Upper lobe of left lung (tissue), 6 donors: Measurements from ENCODE around the gene C2orf74. TPM values are rescaled to one million over a fixed set of nuclear protein-coding genes. Genes with fewer than 3 reads are reported as not detected.
A peak's percentile ranks its signal among the peaks of the same experiment; 100 is the strongest.
"Not testable (repeated sequence)": the region's sequence is repeated elsewhere in the genome, so short reads cannot be mapped to it uniquely, and the experiment has no call there.

Source experiments
- ATAC-seq, 2 donors: fragments of 200-7000 bp; cut with Tn5 transposase; one replicate each; pipeline ENCODE4 v1.9.1; 2022; ENCODE audit warnings: mild to moderate bottlenecking in 2 of 2, moderate library complexity in 2 of 2; ENCODE audit not compliant: low FRiP score in 2 of 2
- DNase-seq, 2 donors: peaks; one replicate each; pipeline ENCODE4 v3.0.0-alpha.2; 2019 to 2020
- H3K27ac ChIP-seq, 4 donors: fragments of 200-600 bp; sonication (generic); one replicate each; pipeline ENCODE4 v1.5.1; 2016 to 2019
- H3K27me3 ChIP-seq, 4 donors: fragments of 200-600 bp; sonication (generic); one replicate each; pipeline ENCODE4 v1.5.1; 2017 to 2019
- H3K36me3 ChIP-seq, 4 donors: fragments of 200-600 bp; sonication (generic); one replicate each; pipeline ENCODE4 v1.5.1; 2016 to 2019
- H3K4me1 ChIP-seq, 4 donors: fragments of 200-600 bp; sonication (generic); one replicate each; pipeline ENCODE4 v1.5.1; 2018 to 2019
- H3K4me3 ChIP-seq, 4 donors: fragments of 200-600 bp; sonication (generic); one replicate each; pipeline ENCODE4 v1.5.1; 2017 to 2019; ENCODE audit warnings: mild to moderate bottlenecking in 2 of 4, moderate library complexity in 1 of 4
- H3K9me3 ChIP-seq, 4 donors: fragments of 200-600 bp; sonication (generic); one replicate each; pipeline ENCODE4 v1.5.1; 2018 to 2019
- EP300 ChIP-seq, 4 donors: sonication (generic); formaldehyde crosslinking; IDR thresholded peaks; one replicate each; pipeline ENCODE4 v1.5.1; 2017; ENCODE audit warnings: antibody characterized with exemption in 4 of 4, control low read depth in 2 of 4
- POLR2A ChIP-seq, 4 donors: fragments of 450-650 bp; IDR thresholded peaks; one replicate each; pipeline ENCODE4 v1.5.1; 2016 to 2017; ENCODE audit warnings: antibody characterized with exemption in 4 of 4, mild to moderate bottlenecking in 2 of 4
- POLR2AphosphoS5 ChIP-seq, 2 donors: sonication (generic); formaldehyde crosslinking; IDR thresholded peaks; one replicate each; pipeline ENCODE4 v1.5.1; 2017; ENCODE audit warnings: antibody characterized with exemption in 2 of 2
- WGBS, 2 donors: methylation state at CpG; one replicate each; pipeline ENCODE4 v1.1.5; 2017 to 2018; 5-methylcytosine and 5-hydroxymethylcytosine counted together
- total RNA-seq, 6 donors: library from RNA; depleted of rRNA in 4 of 6; stranded (reverse); fragments of >200 nt in 4 of 6; gene quantifications; one replicate each; pipeline versions ENCODE4 v1.1.0 to v1.2.1, GENCODE V29; 2016 to 2021
- TF ChIP-seq, protein P1 (sequence below), 6 experiments: fragments of 450-650 bp in 4 of 6; fragments of 200-600 bp in 2 of 6; sonication (generic) in 2 of 6; IDR thresholded peaks; one replicate each; pipeline ENCODE4 v1.5.1; 2016 to 2019; ENCODE audit warnings: antibody characterized with exemption in 6 of 6
- donor health status: DM: no; HTN: no; CAD: no; lungs with moderate emphysema.
- donor health status: DM: no; HTN: yes; CAD: no; lungs with severe emphysema.

The C2orf74 gene
- total RNA-seq, 6 donors from 2014 or later = 11.9 to 20.7 (median 16.6) TPM

DNA sequence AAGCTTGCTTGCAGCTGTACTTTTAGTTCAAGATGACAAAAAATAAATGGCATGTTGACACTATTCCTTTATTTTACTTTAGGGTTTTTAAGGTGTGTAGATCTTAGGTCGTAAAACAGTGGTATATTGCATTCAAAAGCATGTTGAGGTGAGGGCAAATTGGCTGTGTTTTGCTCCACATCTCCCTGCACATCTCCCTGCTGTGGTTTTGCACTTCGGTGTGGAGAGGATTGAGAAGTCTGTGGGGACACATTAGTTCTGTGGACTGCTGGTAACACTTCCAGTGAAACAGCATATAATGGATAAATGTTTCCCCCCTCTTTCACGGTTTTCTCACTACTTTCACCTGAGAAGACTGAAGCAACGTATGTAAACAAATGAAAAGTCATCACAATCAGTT is 25.1 kb downstream of the C2orf74 start:
- 87 to 89% methylated on average over 4 of the region's 4 CpGs for WGBS, 2 donors
- Histone ChIP-seq H3K4me1 (peaks cover 0 to 5% (median 3%) of the 10 kb centered on the region in 4 donors), H3K36me3 (peaks cover 44 to 100% (median 71%) of the 10 kb centered on the region in 4 donors), H3K9me3 (no peaks in the 10 kb centered on the region), H3K27me3 (no peaks in the 10 kb centered on the region), H3K27ac (no peak overlapping the region), H3K4me3 (no peak overlapping the region)
- ATAC-seq (no peak), DNase-seq (no peak)
- no peak for TF ChIP-seq POLR2AphosphoS5 (IDR thresholded peaks at IDR 0.05)
- no peak for TF ChIP-seq POLR2A (IDR thresholded peaks at IDR 0.05)
- TF ChIP-seq, protein P1, sequence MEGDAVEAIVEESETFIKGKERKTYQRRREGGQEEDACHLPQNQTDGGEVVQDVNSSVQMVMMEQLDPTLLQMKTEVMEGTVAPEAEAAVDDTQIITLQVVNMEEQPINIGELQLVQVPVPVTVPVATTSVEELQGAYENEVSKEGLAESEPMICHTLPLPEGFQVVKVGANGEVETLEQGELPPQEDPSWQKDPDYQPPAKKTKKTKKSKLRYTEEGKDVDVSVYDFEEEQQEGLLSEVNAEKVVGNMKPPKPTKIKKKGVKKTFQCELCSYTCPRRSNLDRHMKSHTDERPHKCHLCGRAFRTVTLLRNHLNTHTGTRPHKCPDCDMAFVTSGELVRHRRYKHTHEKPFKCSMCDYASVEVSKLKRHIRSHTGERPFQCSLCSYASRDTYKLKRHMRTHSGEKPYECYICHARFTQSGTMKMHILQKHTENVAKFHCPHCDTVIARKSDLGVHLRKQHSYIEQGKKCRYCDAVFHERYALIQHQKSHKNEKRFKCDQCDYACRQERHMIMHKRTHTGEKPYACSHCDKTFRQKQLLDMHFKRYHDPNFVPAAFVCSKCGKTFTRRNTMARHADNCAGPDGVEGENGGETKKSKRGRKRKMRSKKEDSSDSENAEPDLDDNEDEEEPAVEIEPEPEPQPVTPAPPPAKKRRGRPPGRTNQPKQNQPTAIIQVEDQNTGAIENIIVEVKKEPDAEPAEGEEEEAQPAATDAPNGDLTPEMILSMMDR (IDR thresholded peaks at IDR 0.05) = no peak
- no peak for TF ChIP-seq EP300 (IDR thresholded peaks at IDR 0.05)

DNA sequence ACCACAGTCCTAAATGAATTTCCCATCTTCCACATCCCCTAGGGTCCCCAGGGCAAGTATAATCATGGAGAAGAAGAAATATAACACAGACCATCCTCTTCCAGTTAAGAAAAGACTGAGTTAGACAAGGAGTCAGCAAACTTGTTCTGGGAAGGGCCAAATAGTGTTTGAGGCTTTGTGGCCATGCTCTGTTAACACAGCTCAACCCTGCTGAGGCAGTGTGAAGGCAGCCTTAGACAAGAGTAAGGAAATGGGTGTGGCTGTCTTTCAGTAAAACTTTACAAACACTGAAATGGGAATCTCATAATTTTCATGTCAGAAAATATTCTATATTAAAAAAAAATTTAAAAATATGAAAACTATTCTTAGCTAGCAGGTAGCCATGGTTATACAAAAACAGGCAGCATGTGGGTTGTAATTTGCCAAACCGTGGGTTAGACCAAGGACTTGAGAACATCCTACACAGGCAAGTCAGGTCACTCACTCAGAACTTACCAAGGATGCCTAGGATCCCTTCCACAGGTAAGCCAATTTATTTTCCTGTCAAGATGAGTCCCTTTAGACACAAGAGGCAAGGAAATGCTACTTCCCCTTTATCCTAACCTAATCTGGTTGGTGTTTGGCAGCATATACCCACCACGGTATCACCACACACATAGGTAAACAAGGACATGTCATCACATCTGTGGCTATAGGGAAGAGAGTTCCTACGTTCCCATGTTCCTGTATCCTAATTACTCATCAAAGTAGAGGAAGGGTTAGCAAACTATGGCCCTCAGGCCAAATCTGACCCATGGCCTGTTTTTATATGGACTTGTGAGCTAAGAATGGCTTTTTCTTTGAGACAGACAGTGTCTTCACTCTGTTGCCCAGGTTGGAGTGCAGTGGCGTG is 31.9 kb downstream of the C2orf74 start:
- no peak for ATAC-seq
- peak overlapping the region in 1 of 4 donors; percentile 52 for H3K27ac ChIP-seq
- no peaks in the 10 kb centered on the region for H3K9me3 ChIP-seq
- whole genome bisulfite sequencing, 2 donors = 74 to 75% methylated on average over 4 of the region's 4 CpGs
- H3K4me3 ChIP-seq = no peak overlapping the region
- no peaks in the 10 kb centered on the region for H3K27me3 ChIP-seq
- TF ChIP-seq POLR2AphosphoS5 (IDR thresholded peaks at IDR 0.05) (no peak), EP300 (IDR thresholded peaks at IDR 0.05) (no peak), POLR2A (IDR thresholded peaks at IDR 0.05) (no peak)
- TF ChIP-seq, protein P1 (IDR thresholded peaks at IDR 0.05) = no peak
- peaks cover 7 to 67% (median 29%) of the 10 kb centered on the region in 4 donors for H3K36me3 ChIP-seq
- peaks cover 0 to 21% (median 11%) of the 10 kb centered on the region in 4 donors for H3K4me1 ChIP-seq
- DNase-seq = no peak

DNA sequence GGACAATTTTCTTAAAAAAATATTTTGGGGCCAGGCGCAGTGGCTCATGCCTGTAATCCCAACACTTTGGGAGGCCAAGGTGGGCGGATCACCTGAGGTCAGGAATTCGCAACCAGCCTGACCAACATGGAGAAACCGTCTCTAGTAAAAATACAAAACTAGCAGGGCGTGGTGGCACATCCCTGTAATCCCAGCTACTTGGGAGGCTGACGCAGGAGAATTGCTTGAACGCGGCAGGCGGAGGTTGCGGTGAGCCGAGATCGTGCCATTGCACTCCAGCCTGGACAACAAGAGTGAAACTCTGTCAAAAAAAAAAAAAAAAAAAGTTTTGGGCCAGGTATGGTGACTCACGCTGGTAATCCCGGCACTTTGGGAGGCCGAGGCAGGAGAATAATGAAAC is 32.7 kb downstream of the C2orf74 start:
- not testable (repeated sequence) for H3K4me3 ChIP-seq, H3K27ac ChIP-seq, H3K27me3 ChIP-seq, DNase-seq, H3K9me3 ChIP-seq, ATAC-seq
- Histone ChIP-seq H3K4me1 (peaks cover 0 to 21% (median 11%) of the 10 kb centered on the region in 4 donors), H3K36me3 (peaks cover 7 to 63% (median 25%) of the 10 kb centered on the region in 4 donors)
- WGBS, 2 donors = 91 to 95% methylated on average over 15 of the region's 15 CpGs

DNA sequence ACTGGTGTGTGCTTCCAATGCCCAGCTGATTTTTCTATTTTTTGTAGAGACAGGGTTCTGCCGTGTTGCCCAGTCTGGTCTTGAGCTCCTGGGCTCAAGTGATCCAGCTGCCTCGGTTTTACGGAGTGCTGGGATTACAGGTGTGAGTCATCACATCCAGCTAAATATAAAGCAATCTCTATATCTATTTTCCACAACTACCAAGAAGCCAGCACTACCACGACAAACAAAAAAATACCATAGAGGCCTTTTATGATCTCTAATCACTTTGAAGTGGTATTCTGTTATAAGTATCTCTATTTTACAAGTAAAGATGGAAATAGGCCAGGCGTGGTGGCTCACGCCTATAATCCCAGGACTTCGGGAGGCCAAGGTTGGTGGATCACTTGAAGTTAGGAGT is 34.7 kb downstream of the C2orf74 start:
- Histone ChIP-seq H3K27ac (no peak overlapping the region), H3K4me1 (peaks cover 0 to 20% (median 11%) of the 10 kb centered on the region in 4 donors), H3K27me3 (no peaks in the 10 kb centered on the region), H3K36me3 (peaks cover 0 to 54% (median 17%) of the 10 kb centered on the region in 4 donors), H3K9me3 (no peaks in the 10 kb centered on the region), H3K4me3 (no peak overlapping the region)
- 96 to 98% methylated on average over 7 of the region's 7 CpGs for WGBS, 2 donors
- TF ChIP-seq EP300 (IDR thresholded peaks at IDR 0.05) (no peak), POLR2A (IDR thresholded peaks at IDR 0.05) (no peak), POLR2AphosphoS5 (IDR thresholded peaks at IDR 0.05) (no peak)
- TF ChIP-seq, protein P1 (IDR thresholded peaks at IDR 0.05) = no peak
- DNase-seq (no peak), ATAC-seq (no peak)

DNA sequence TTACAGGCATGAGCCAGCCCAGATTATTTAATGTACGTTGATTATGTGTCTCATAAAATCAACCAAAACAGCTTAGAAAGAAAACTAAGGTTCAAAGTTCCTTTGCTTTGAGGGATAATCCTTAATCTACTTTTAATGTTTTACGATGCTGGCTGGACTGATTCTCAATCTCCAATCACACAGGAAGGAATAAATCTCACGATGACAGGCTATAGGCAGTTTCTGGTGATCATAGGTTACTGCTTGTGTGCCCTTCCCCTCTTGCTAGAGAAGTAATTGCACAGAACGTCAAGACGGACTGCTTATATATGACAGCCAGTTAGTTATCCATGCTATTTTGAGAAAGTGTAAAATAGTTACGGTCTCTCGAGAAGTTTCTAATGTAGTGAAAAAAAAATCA is 43.1 kb downstream of the C2orf74 start:
- Histone ChIP-seq H3K27ac (no peak overlapping the region), H3K4me1 (no peaks in the 10 kb centered on the region), H3K36me3 (peaks cover 29 to 93% (median 44%) of the 10 kb centered on the region in 4 donors), H3K27me3 (no peaks in the 10 kb centered on the region), H3K9me3 (no peaks in the 10 kb centered on the region), H3K4me3 (no peak overlapping the region)
- TF ChIP-seq POLR2A (IDR thresholded peaks at IDR 0.05) (no peak), POLR2AphosphoS5 (IDR thresholded peaks at IDR 0.05) (no peak), EP300 (IDR thresholded peaks at IDR 0.05) (no peak)
- TF ChIP-seq, protein P1 (IDR thresholded peaks at IDR 0.05) = no peak
- no peak for DNase-seq
- ATAC-seq = no peak
- 93 to 94% methylated on average over 7 of the region's 7 CpGs for WGBS, 2 donors
